H1 (cell line): ENCODE measurements around the gene SPP1. TPM values are rescaled to one million over a fixed set of nuclear protein-coding genes. Genes with fewer than 3 reads are reported as not detected.
A peak's percentile ranks its signal among the peaks of the same experiment; 100 is the strongest.

Source experiments
- CTCF ChIA-PET: fragments of 300-600 bp; sonication (Branson Sonifier 250); formaldehyde crosslinking; loops from one replicate; lab custom pipeline; 2021; ENCODE audit not compliant: partially characterized antibody; lab: Charles Lee
- POLR2A ChIA-PET: fragments of 300-600 bp; sonication (Branson Sonifier 250); formaldehyde crosslinking; loops from one replicate; lab custom pipeline; 2021; ENCODE audit warnings: inconsistent platforms; ENCODE audit not compliant: partially characterized antibody; lab: Charles Lee
- DNase-seq, 2 experiments: peaks; one replicate each; pipeline versions ENCODE4 v3.0.0 to v3.0.0-alpha.2; 2010 to 2022; ENCODE audit warnings: low spot score in 2 of 2, low read depth in 1 of 2, mixed read lengths in 1 of 2
- FAIRE-seq: peaks from 2 replicates; lab custom pipeline; 2011; peaks lifted over from hg19 to GRCh38; lab: Jason Lieb, UNC
- H2AFZ ChIP-seq: 2 replicates; pipeline ENCODE4 v1.8.1; 2012; ENCODE audit warnings: low read length, inconsistent platforms
- H2AK5ac ChIP-seq: 2 replicates; pipeline ENCODE4 v1.6.1; 2013; ENCODE audit warnings: low read depth, low read length
- H2BK120ac ChIP-seq: replicated peaks from 2 replicates; pipeline ENCODE3; 2013; ENCODE audit warnings: low read depth, low read length, inconsistent platforms
- H2BK12ac ChIP-seq: 2 replicates; pipeline ENCODE4 v1.6.1; 2013; ENCODE audit warnings: low read depth, low read length
- H2BK15ac ChIP-seq: 2 replicates; pipeline ENCODE4 v1.6.1; 2013; ENCODE audit warnings: low read length
- H2BK20ac ChIP-seq: 2 replicates; pipeline ENCODE4 v1.6.1; 2013; ENCODE audit warnings: low read length
- H2BK5ac ChIP-seq: 2 replicates; pipeline ENCODE4 v1.6.1; 2013; ENCODE audit warnings: low read depth, low read length
- H3K14ac ChIP-seq: 2 replicates; pipeline ENCODE4 v1.6.1; 2013; ENCODE audit warnings: inconsistent platforms; ENCODE audit not compliant: insufficient read length
- H3K18ac ChIP-seq: 2 replicates; pipeline ENCODE4 v1.6.1; 2013; ENCODE audit warnings: low read length; ENCODE audit errors: extremely low read depth
- H3K23ac ChIP-seq: 2 replicates; pipeline ENCODE4 v1.6.1; 2013; ENCODE audit warnings: inconsistent platforms; ENCODE audit not compliant: insufficient read length
- H3K23me2 ChIP-seq: 2 replicates; pipeline ENCODE4 v1.6.1; 2013; ENCODE audit warnings: low read depth, low read length
- H3K27ac ChIP-seq: 2 replicates; pipeline ENCODE4 v1.6.1; 2011; ENCODE audit warnings: low read depth, low read length, inconsistent platforms
- H3K27me3 ChIP-seq, 4 experiments: replicated peaks in 1 of 4; 1 replicate in 1 of 4; 2 replicates in 3 of 4; pipeline versions ENCODE4 v1.6.1 to v1.8.1; 2011 to 2013; ENCODE audit warnings: low read length in 3 of 4, mild to moderate bottlenecking in 3 of 4, inconsistent platforms in 2 of 4, mixed read lengths in 2 of 4, moderate library complexity in 1 of 4; ENCODE audit not compliant: control insufficient read depth in 3 of 4, insufficient read depth in 3 of 4; ENCODE audit errors: extremely low read depth in 1 of 4
- H3K36me3 ChIP-seq, 4 experiments: 2 replicates each; pipeline versions ENCODE4 v1.6.1 to v1.8.1; 2011 to 2013; ENCODE audit warnings: mild to moderate bottlenecking in 4 of 4, low read length in 3 of 4, moderate library complexity in 2 of 4, control low read depth in 1 of 4, inconsistent platforms in 1 of 4; ENCODE audit not compliant: insufficient read depth in 4 of 4, control insufficient read depth in 2 of 4
- H3K4ac ChIP-seq: replicated peaks from 2 replicates; pipeline ENCODE3; 2013; ENCODE audit warnings: low read length, low read depth, mixed read lengths, inconsistent platforms; ENCODE audit not compliant: insufficient read length
- H3K4me1 ChIP-seq, 4 experiments: replicated peaks in 1 of 4; 1 replicate in 1 of 4; 2 replicates in 3 of 4; pipeline versions ENCODE4 v1.6.1 to v1.8.1; 2011 to 2013; ENCODE audit warnings: low read length in 3 of 4, inconsistent platforms in 2 of 4, mixed read lengths in 1 of 4; ENCODE audit not compliant: insufficient read depth in 4 of 4, control insufficient read depth in 3 of 4
- H3K4me2 ChIP-seq, 2 experiments: 2 replicates each; pipeline versions ENCODE4 v1.6.1 to v1.8.1; 2011 to 2013; ENCODE audit warnings: low read depth in 2 of 2, low read length in 2 of 2, control low read depth in 1 of 2, inconsistent platforms in 1 of 2, mild to moderate bottlenecking in 1 of 2; ENCODE audit not compliant: insufficient read depth in 1 of 2
- H3K4me3 ChIP-seq, 4 experiments: fragments of 200-600, 300-600 bp in 1 of 4; sonication (generic), shearing (Covaris generic), sonication (Bioruptor Twin) in 1 of 4; 2 replicates each; pipeline versions ENCODE4 v1.5.1 to v1.8.1; 2011 to 2016; ENCODE audit warnings: low read length in 4 of 4, low read depth in 3 of 4, control low read depth in 2 of 4, inconsistent platforms in 2 of 4, mild to moderate bottlenecking in 2 of 4, mixed read lengths in 1 of 4, moderate library complexity in 1 of 4; ENCODE audit not compliant: insufficient read depth in 2 of 4; ENCODE audit errors: extremely low read depth in 1 of 4
- H3K56ac ChIP-seq: replicated peaks from 2 replicates; pipeline ENCODE3; 2013; ENCODE audit warnings: low read depth, mild to moderate bottlenecking, mixed read lengths, low read length, inconsistent platforms; ENCODE audit not compliant: insufficient read length
- H3K79me1 ChIP-seq: 2 replicates; pipeline ENCODE4 v1.6.1; 2013; ENCODE audit warnings: low read depth, low read length, control low read depth
- H3K79me2 ChIP-seq, 2 experiments: 2 replicates each; pipeline versions ENCODE4 v1.6.1 to v1.8.1; 2012 to 2013; ENCODE audit warnings: low read length in 2 of 2, mild to moderate bottlenecking in 2 of 2, inconsistent platforms in 1 of 2; ENCODE audit not compliant: insufficient read depth in 2 of 2, control insufficient read depth in 1 of 2
- H3K9ac ChIP-seq, 4 experiments: replicated peaks in 1 of 4; 1 replicate in 1 of 4; 2 replicates in 3 of 4; pipeline versions ENCODE4 v1.6.1 to v1.8.1; 2011 to 2013; ENCODE audit warnings: low read depth in 3 of 4, low read length in 3 of 4, control low read depth in 2 of 4, mild to moderate bottlenecking in 2 of 4, moderate library complexity in 2 of 4, inconsistent platforms in 1 of 4; ENCODE audit errors: extremely low read depth in 1 of 4
- H3K9me3 ChIP-seq, 2 experiments: 2 replicates each; pipeline versions ENCODE4 v1.6.1 to v1.8.1; 2012 to 2013; ENCODE audit warnings: mild to moderate bottlenecking in 2 of 2, moderate library complexity in 2 of 2, control low read depth in 1 of 2, inconsistent platforms in 1 of 2, low read depth in 1 of 2, low read length in 1 of 2, mixed read lengths in 1 of 2; ENCODE audit not compliant: insufficient read depth in 2 of 2
- H4K20me1 ChIP-seq, 2 experiments: replicated peaks in 1 of 2; 2 replicates each; pipeline versions ENCODE3 to v1.8.1; 2011 to 2013; ENCODE audit warnings: inconsistent platforms in 2 of 2, low read length in 2 of 2, mild to moderate bottlenecking in 1 of 2; ENCODE audit not compliant: insufficient read depth in 2 of 2, control insufficient read depth in 1 of 2
- H4K5ac ChIP-seq: 2 replicates; pipeline ENCODE4 v1.6.1; 2013; ENCODE audit warnings: low read length, low read depth, mixed read lengths, inconsistent platforms; ENCODE audit not compliant: insufficient read length
- H4K8ac ChIP-seq: 2 replicates; pipeline ENCODE4 v1.8.0; 2013; ENCODE audit warnings: mild to moderate bottlenecking, moderate library complexity, low read length, inconsistent platforms; ENCODE audit not compliant: insufficient read depth; ENCODE audit errors: extremely low read depth
- H4K91ac ChIP-seq: replicated peaks from 2 replicates; pipeline ENCODE3; 2013; ENCODE audit warnings: low read length, mixed read lengths, inconsistent platforms; ENCODE audit not compliant: insufficient read length
- ASH2L ChIP-seq: fragments of 200-600, 300-600 bp; sonication (generic); IDR thresholded peaks from one replicate; pipeline ENCODE4 v1.7.1; 2017; ENCODE audit warnings: low read length
- BCL11A ChIP-seq, 2 experiments: IDR thresholded peaks; one replicate each; pipeline ENCODE4 v1.6.1; 2011; ENCODE audit warnings: low read depth in 2 of 2, low read length in 2 of 2, mild to moderate bottlenecking in 2 of 2
- CHD2 ChIP-seq: IDR thresholded peaks from 2 replicates; pipeline ENCODE4 v1.6.1; 2012; ENCODE audit warnings: low read length, improper control_type of control experiment
- EGR1 ChIP-seq: IDR thresholded peaks from 2 replicates; pipeline ENCODE4 v1.6.1; 2011; ENCODE audit warnings: low read depth, low read length, borderline replicate concordance
- EZH2 ChIP-seq: fragments of 200-600 bp; sonication (generic); IDR thresholded peaks from 2 replicates; pipeline ENCODE4 v1.7.1; 2012; ENCODE audit warnings: low read depth, mild to moderate bottlenecking, moderate library complexity, low read length, inconsistent platforms; ENCODE audit not compliant: severe bottlenecking
- JUN ChIP-seq: IDR thresholded peaks from 2 replicates; pipeline ENCODE4 v1.6.1; 2011; ENCODE audit warnings: low read depth, mild to moderate bottlenecking, improper control_type of control experiment, low read length
- NRF1 ChIP-seq: IDR thresholded peaks from 2 replicates; pipeline ENCODE4 v1.6.1; 2011; ENCODE audit warnings: mild to moderate bottlenecking, low read depth, low read length, improper control_type of control experiment
- SUZ12 ChIP-seq: fragments of 200-600 bp; sonication (generic); IDR thresholded peaks from 2 replicates; pipeline ENCODE4 v1.6.1; 2012; ENCODE audit warnings: mild to moderate bottlenecking, inconsistent platforms, low read length, moderate library complexity, mixed read lengths
- YY1 ChIP-seq: IDR thresholded peaks from 2 replicates; pipeline ENCODE4 v1.6.1; 2011; ENCODE audit warnings: low read depth, mild to moderate bottlenecking, low read length
- WGBS, 2 experiments: shearing (Covaris generic) in 1 of 2; methylation state at CpG; one replicate each; pipeline versions ENCODE4 v1.1.6 to v1.1.7; 2013 to 2015; ENCODE audit warnings: low lambda C conversion rate in 2 of 2, mixed read lengths in 2 of 2, inconsistent platforms in 1 of 2, low coverage in 1 of 2, missing lambda C conversion rate in 1 of 2; ENCODE audit not compliant: insufficient replicate concordance in 2 of 2, insufficient coverage in 1 of 2, insufficient read length in 1 of 2; ENCODE audit errors: extremely low coverage in 1 of 2, missing lambda C conversion rate in 1 of 2; 5-methylcytosine and 5-hydroxymethylcytosine counted together
- polyA plus RNA-seq, 7 experiments: library from polyadenylated mRNA; depleted of rRNA in 3 of 7; stranded (reverse) in 5 of 7; unstranded in 2 of 7; fragments of >200 nt in 5 of 7; fragments of 200-250 nt in 2 of 7; gene quantifications; 1 replicate in 5 of 7; 2 replicates in 1 of 7; 4 replicates in 1 of 7; pipeline versions ENCODE4 v1.2.1 to v1.2.3, GENCODE V29; 2011 to 2013; ENCODE audit warnings: missing spikeins in 2 of 7, mixed read lengths in 2 of 7
- total RNA-seq: library from RNA; stranded (reverse); fragmentation: NEBNext Ultra II Directional; extraction: Animal tissue kit (Norgen Biotek cat#: 25700); gene quantifications from 2 replicates; pipeline ENCODE4 v1.2.1, GENCODE V29; 2021
- TF ChIP-seq, protein P1 (sequence below): IDR thresholded peaks from 2 replicates; pipeline ENCODE4 v1.6.1; 2012; ENCODE audit warnings: inconsistent platforms
- TF ChIP-seq, protein P2 (sequence below): IDR thresholded peaks from 2 replicates; pipeline ENCODE4 v1.6.1; 2011; ENCODE audit warnings: low read depth, mild to moderate bottlenecking, low read length; ENCODE audit not compliant: insufficient read depth

Gene SPP1
- total and polyA plus RNA-seq, 2 of the 8 experiments (the other 6 are each of a cell fraction or from before 2014, with no cell fraction given) = 13.7 to 26.5 TPM

- Histone ChIP-seq H2AK5ac (no peak overlapping the region), H3K27ac (peak overlapping the region; percentile 46), H4K91ac (no peak overlapping the region), H3K79me1 (peaks cover 5% of the 10 kb centered on the region), H3K9ac (peak overlapping the region; percentile 67 to 97 (median 76)), H3K27me3 (peaks cover 0 to 4% (median 0%) of the 10 kb centered on the region in 4 experiments; a peak in 3 of 7 replicates), H2BK20ac (no peak overlapping the region), H3K23ac (no peak overlapping the region), H3K4me3 (peak overlapping the region; percentile 77 to 84 (median 79)), H3K14ac (no peak overlapping the region), H4K20me1 (peaks cover 7 to 13% of the 10 kb centered on the region in 2 experiments), H4K8ac (peak overlapping the region; percentile 95), H2BK120ac (no peak overlapping the region), H4K5ac (no peak overlapping the region), H2BK15ac (no peak overlapping the region), H3K36me3 (no peaks in the 10 kb centered on the region), H2BK12ac (no peak overlapping the region), H2BK5ac (0 out of 2 replicates have a peak overlapping the region, but pooled peaks have one; percentile 74), H3K4me2 (peak overlapping the region; percentile 71 to 83), H3K79me2 (peaks cover 4 to 52% of the 10 kb centered on the region in 2 experiments; a peak in 3 of 4 replicates), H3K18ac (peak overlapping the region; percentile 42; the same call in 1 of the 2 replicates), H3K4ac (no peak overlapping the region), H3K56ac (no peak overlapping the region), H3K9me3 (no peaks in the 10 kb centered on the region), H3K4me1 (peaks cover 0 to 9% (median 7%) of the 10 kb centered on the region in 4 experiments; a peak in 5 of 7 replicates), H3K23me2 (peaks cover 9% of the 10 kb centered on the region; the same call in 1 of the 2 replicates), H2AFZ (no peak overlapping the region)
- 1% methylated on average over 36 of the region's 51 CpGs; no CpG with 5 or more reads in 1 of the 2 experiments for WGBS, 2 experiments
- FAIRE-seq = no peak
- ChIA-PET CTCF (no interaction called here), POLR2A (interaction anchor here (0.6 to 1.8 kb wide), 7 partner anchors 9 to 145 kb away, joined by 3 to 5 read pairs (median 3); partner anchors contain the start of gene SPP1)
- peak in 1 of 2 experiments; percentile 64 for DNase-seq
- no peak for TF ChIP-seq JUN
- TF ChIP-seq SUZ12 = no peak
- TF ChIP-seq YY1 = peak; percentile 69; the same call in 1 of the 2 replicates
- peak; percentile 80 for TF ChIP-seq ASH2L
- no peak for TF ChIP-seq NRF1
- no peak for TF ChIP-seq CHD2
- TF ChIP-seq EGR1 = no peak
- no peak for TF ChIP-seq EZH2
- TF ChIP-seq, protein P1, sequence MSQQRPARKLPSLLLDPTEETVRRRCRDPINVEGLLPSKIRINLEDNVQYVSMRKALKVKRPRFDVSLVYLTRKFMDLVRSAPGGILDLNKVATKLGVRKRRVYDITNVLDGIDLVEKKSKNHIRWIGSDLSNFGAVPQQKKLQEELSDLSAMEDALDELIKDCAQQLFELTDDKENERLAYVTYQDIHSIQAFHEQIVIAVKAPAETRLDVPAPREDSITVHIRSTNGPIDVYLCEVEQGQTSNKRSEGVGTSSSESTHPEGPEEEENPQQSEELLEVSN = no peak
- no peak for TF ChIP-seq BCL11A (IDR thresholded peaks at IDR 0.05; ENCODE audit: low read depth in 2 of 2, low read length in 2 of 2)
- TF ChIP-seq, protein P2, sequence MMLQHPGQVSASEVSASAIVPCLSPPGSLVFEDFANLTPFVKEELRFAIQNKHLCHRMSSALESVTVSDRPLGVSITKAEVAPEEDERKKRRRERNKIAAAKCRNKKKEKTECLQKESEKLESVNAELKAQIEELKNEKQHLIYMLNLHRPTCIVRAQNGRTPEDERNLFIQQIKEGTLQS = no peak
These were observed 32.7 kb downstream of the SPP1 start for GRCh38 chr4:88008122-88008742.
